ENCODE data around the gene RGL3. TPM values are rescaled to one million over a fixed set of nuclear protein-coding genes. Genes with fewer than 3 reads are reported as not detected.

Gene RGL3
- total and polyA plus RNA-seq, 9 of the 15 experiments (the other 6 are each of a cell fraction or from before 2014, with no cell fraction given) = 0.12 to 0.61 (median 0.32) TPM; not detected in 4

- no peak for TF ChIP-seq ZNF75A (CRISPR knock-in tag; IDR thresholded peaks at IDR 0.05)
- TF ChIP-seq MAX (CRISPR knock-in tag; IDR thresholded peaks at IDR 0.05) = peak; percentile 61
- TF ChIP-seq KAT7 (CRISPR knock-in tag; IDR thresholded peaks at IDR 0.05; ENCODE audit: borderline replicate concordance) = no peak
- TF ChIP-seq NR2C1 (IDR thresholded peaks at IDR 0.05) = peak; percentile 94
- TF ChIP-seq NR2C1 (tag; IDR thresholded peaks at IDR 0.05) = peak; percentile 91
- TF ChIP-seq SRSF9 (IDR thresholded peaks at IDR 0.05; ENCODE audit: borderline replicate concordance, low read depth, low read length) = no peak
- TF ChIP-seq MGA (IDR thresholded peaks at IDR 0.05) = no peak; the same call in 1 of the 2 replicates
- no peak for TF ChIP-seq PYGO2 (tag; IDR thresholded peaks at IDR 0.05)
- peak; percentile 86 for TF ChIP-seq CTCFL (IDR thresholded peaks at IDR 0.05; ENCODE audit: borderline replicate concordance, insufficient read depth, low read depth, low read length, poor library complexity, severe bottlenecking)
- TF ChIP-seq KDM5B (IDR thresholded peaks at IDR 0.05; ENCODE audit: insufficient replicate concordance, low read depth, low read length) = peak; percentile 48
- 0 out of 2 replicates have a peak, but pooled peaks have one; percentile 28 for TF ChIP-seq FOSL1 (tag; conservative IDR thresholded peaks at IDR 0.05)
- peak; percentile 96 for TF ChIP-seq ZNF589 (CRISPR knock-in tag; IDR thresholded peaks at IDR 0.05; ENCODE audit: low read depth)
- no peak for TF ChIP-seq SNIP1 (IDR thresholded peaks at IDR 0.05; ENCODE audit: low read depth)
Measured at GRCh38 chr19:11435057-11435832, 16.1 kb upstream of the RGL3 start, which contains the start of the genes ODAD3 and PRKCSH (continued).
